Measurements from ENCODE around the gene RPS29. TPM values are rescaled to one million over a fixed set of nuclear protein-coding genes. Genes with fewer than 3 reads are reported as not detected.

Gene RPS29
- total and polyA plus RNA-seq, 2 of the 13 experiments (the other 11 are each of a cell fraction or from before 2014, with no cell fraction given), result 4,303 to 8,215 TPM

GRCh38 chr14:49620182-49621113 is 34.3 kb upstream of the RPS29 start, which contains the start of the genes MGAT2 and RPL36AL (continued):
- TF ChIP-seq HNF1A (IDR thresholded peaks at IDR 0.05; ENCODE audit: low read depth) (no peak), HNF1A (CRISPR knock-in tag; IDR thresholded peaks at IDR 0.05; ENCODE audit: borderline replicate concordance) (no peak; the same call in 1 of the 2 replicates), ZNF720 (CRISPR knock-in tag; IDR thresholded peaks at IDR 0.05) (no peak), ATF6 (CRISPR knock-in tag; conservative IDR thresholded peaks at IDR 0.05) (no peak; the same call in 1 of the 2 replicates), MXI1 (IDR thresholded peaks at IDR 0.05; ENCODE audit: borderline replicate concordance, low read depth, low read length) (peak; percentile 80; the same call in 2 of the 3 replicates), ZNF724P (CRISPR knock-in tag; IDR thresholded peaks at IDR 0.05; ENCODE audit: borderline replicate concordance) (0 out of 2 replicates have a peak, but pooled peaks have one; percentile 28), GABPA (IDR thresholded peaks at IDR 0.05; ENCODE audit: low read depth, low read length) (peak; percentile 85), GABPA (CRISPR knock-in tag; IDR thresholded peaks at IDR 0.05; ENCODE audit: low read depth) (peak; percentile 95), STAG1 (CRISPR knock-in tag; IDR thresholded peaks at IDR 0.05) (peak; percentile 37), ZHX1 (CRISPR knock-in tag; IDR thresholded peaks at IDR 0.05; ENCODE audit: low read depth) (peak; percentile 27; the same call in 1 of the 2 replicates), ZNF431 (CRISPR knock-in tag; IDR thresholded peaks at IDR 0.05; ENCODE audit: borderline replicate concordance, low read depth) (0 out of 2 replicates have a peak, but pooled peaks have one; percentile 43), SMC3 (IDR thresholded peaks at IDR 0.05; ENCODE audit: low read length) (no peak), HOXA5 (CRISPR knock-in tag; IDR thresholded peaks at IDR 0.05) (peak; percentile 87), KLF9 (CRISPR knock-in tag; IDR thresholded peaks at IDR 0.05; ENCODE audit: low read depth) (no peak), ZFP62 (CRISPR knock-in tag; IDR thresholded peaks at IDR 0.05) (no peak), AGO2 (optimal IDR thresholded peaks at IDR 0.05; ENCODE audit: low read depth, low read length) (peak; percentile 70), ZKSCAN5 (CRISPR knock-in tag; IDR thresholded peaks at IDR 0.05) (no peak), DPF2 (CRISPR knock-in tag; IDR thresholded peaks at IDR 0.05; ENCODE audit: borderline replicate concordance, low read depth) (no peak)
- TF ChIP-seq, protein P1, sequence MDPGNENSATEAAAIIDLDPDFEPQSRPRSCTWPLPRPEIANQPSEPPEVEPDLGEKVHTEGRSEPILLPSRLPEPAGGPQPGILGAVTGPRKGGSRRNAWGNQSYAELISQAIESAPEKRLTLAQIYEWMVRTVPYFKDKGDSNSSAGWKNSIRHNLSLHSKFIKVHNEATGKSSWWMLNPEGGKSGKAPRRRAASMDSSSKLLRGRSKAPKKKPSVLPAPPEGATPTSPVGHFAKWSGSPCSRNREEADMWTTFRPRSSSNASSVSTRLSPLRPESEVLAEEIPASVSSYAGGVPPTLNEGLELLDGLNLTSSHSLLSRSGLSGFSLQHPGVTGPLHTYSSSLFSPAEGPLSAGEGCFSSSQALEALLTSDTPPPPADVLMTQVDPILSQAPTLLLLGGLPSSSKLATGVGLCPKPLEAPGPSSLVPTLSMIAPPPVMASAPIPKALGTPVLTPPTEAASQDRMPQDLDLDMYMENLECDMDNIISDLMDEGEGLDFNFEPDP (CRISPR knock-in tag; conservative IDR thresholded peaks at IDR 0.05), result no peak
